Measurements from ENCODE around the gene ITLN2.
"Not testable (repeated sequence)": the region's sequence is repeated elsewhere in the genome, so short reads cannot be mapped to it uniquely, and the experiment has no call there.

The ITLN2 gene

GRCh38 chr1:160904783-160905616 lies 49.6 kb downstream of the ITLN2 start:
- DNase-seq (ENCODE audit: low read depth) = no peak

GRCh38 chr1:160902251-160902650 lies 52.4 kb downstream of the ITLN2 start:
- DNase-seq (ENCODE audit: low read depth) = not testable (repeated sequence)

GRCh38 chr1:160901768-160902167 lies 52.8 kb downstream of the ITLN2 start:
- no peak for DNase-seq (ENCODE audit: low read depth)

GRCh38 chr1:160900683-160901082 lies 53.9 kb downstream of the ITLN2 start:
- DNase-seq (ENCODE audit: low read depth) = not testable (repeated sequence)

Data from activated gamma-delta T cell treated with anti-CD3 and anti-CD28 coated beads, Interleukin-2, amount 50 U/mL, for 16 hours (primary cell).